Small intestine (tissue), 7 donors: ENCODE data around the gene FXYD4. TPM values are rescaled to one million over a fixed set of nuclear protein-coding genes. Genes with fewer than 3 reads are reported as not detected.

Experiments
- DNase-seq, 2 donors: peaks; one replicate each; pipeline versions ENCODE4 v3.0.0 to v3.0.0-alpha.2; 2013
- FAIRE-seq: peaks from 2 replicates; lab custom pipeline; 2012; peaks lifted over from hg19 to GRCh38; lab: Jason Lieb, UNC
- H3K27ac ChIP-seq, 3 donors: one replicate each; pipeline ENCODE4 v1.5.1; 2013; ENCODE audit warnings: low read length in 2 of 3, mild to moderate bottlenecking in 2 of 3, control low read depth in 1 of 3, inconsistent platforms in 1 of 3, low read depth in 1 of 3, moderate library complexity in 1 of 3
- H3K27me3 ChIP-seq, 3 donors: one replicate each; pipeline ENCODE4 v1.6.1; 2013; ENCODE audit warnings: low read length in 3 of 3, inconsistent platforms in 1 of 3; ENCODE audit not compliant: control insufficient read depth in 3 of 3, insufficient read depth in 3 of 3
- H3K36me3 ChIP-seq, 3 donors: one replicate each; pipeline ENCODE4 v1.6.1; 2013; ENCODE audit warnings: low read length in 3 of 3, inconsistent platforms in 1 of 3, low read depth in 1 of 3, mild to moderate bottlenecking in 1 of 3, moderate library complexity in 1 of 3; ENCODE audit not compliant: control insufficient read depth in 3 of 3, insufficient read depth in 2 of 3
- H3K4me1 ChIP-seq, 3 donors: one replicate each; pipeline ENCODE4 v1.6.1; 2013; ENCODE audit warnings: low read length in 2 of 3, inconsistent platforms in 1 of 3, low read depth in 1 of 3, mild to moderate bottlenecking in 1 of 3, moderate library complexity in 1 of 3; ENCODE audit not compliant: control insufficient read depth in 3 of 3, insufficient read depth in 2 of 3
- H3K4me3 ChIP-seq, 3 donors: one replicate each; pipeline ENCODE4 v1.5.1; 2013; ENCODE audit warnings: low read length in 3 of 3, control low read depth in 1 of 3, inconsistent platforms in 1 of 3, low read depth in 1 of 3, mild to moderate bottlenecking in 1 of 3, moderate library complexity in 1 of 3
- H3K9me3 ChIP-seq, 2 donors: one replicate each; pipeline ENCODE4 v1.6.1; 2013; ENCODE audit warnings: low read depth in 1 of 2, low read length in 1 of 2; ENCODE audit not compliant: control insufficient read depth in 2 of 2, insufficient read depth in 1 of 2
- WGBS, 3 donors: extraction: QIAGEN DNeasy Blood & Tissue Kit; methylation state at CpG; one replicate each; pipeline ENCODE4 v1.1.7; 2013; 5-methylcytosine and 5-hydroxymethylcytosine counted together
- polyA plus RNA-seq, 4 donors: library from polyadenylated mRNA; stranded (reverse) in 3 of 4; unstranded in 1 of 4; fragments of 200-250 nt in 3 of 4; fragments of 120-200 nt in 1 of 4; gene quantifications; one replicate each; pipeline versions ENCODE4 v1.2.1 to v1.2.3, GENCODE V29; 2013
- donor health status: healthy with polysubstance abuse.
- donor health status: control.
- donor health status: control.
- donor health status: Bipolar disorder and iron deficiency.
- donor health status: healthy.

FXYD4 gene
- polyA plus RNA-seq, 4 donors, result 0.10 TPM; not detected in 3

GRCh38 chr10:43384252-43385221 lies 13.1 kb downstream of the FXYD4 start:
- peaks cover 0 to 4% (median 0%) of the 10 kb centered on the region in 3 donors for H3K4me1 ChIP-seq
- 81 to 89% (median 83%) methylated on average over 10 of the region's 10 CpGs for WGBS, 3 donors
- H3K27me3 ChIP-seq, result no peaks in the 10 kb centered on the region
- no peak for DNase-seq
- peaks cover 7 to 30% (median 14%) of the 10 kb centered on the region in 3 donors for H3K36me3 ChIP-seq
- no peak overlapping the region for H3K4me3 ChIP-seq
- H3K9me3 ChIP-seq, result no peaks in the 10 kb centered on the region
- FAIRE-seq, result no peak
- no peak overlapping the region for H3K27ac ChIP-seq

DNA sequence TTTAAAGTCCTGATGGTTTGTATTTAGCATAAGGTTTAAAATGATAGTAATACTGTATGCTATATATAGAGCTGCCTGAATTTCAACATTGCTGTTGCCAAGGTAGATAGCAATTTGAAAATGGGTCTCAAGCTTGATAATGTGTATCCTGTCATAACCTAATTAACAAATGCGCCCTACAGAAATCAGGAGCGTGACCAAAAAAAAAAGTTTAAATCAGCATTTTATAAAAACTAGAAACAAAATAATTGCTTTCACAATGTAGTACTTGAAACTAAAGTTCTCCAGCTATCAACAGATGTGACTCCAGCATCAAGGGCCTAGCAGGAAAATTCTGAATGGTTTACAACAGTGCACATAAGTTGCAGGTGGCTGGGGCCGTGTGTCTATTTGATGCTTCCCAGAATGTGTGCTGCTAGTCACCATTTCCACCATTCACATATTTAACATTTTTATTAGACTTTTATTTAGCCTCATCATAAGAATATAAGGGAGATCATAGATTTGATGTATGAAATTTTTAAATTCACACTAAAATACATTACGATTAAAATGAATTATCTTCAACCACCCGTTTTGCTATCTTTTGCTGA lies 14.1 kb downstream of the FXYD4 start:
- no peak overlapping the region for H3K4me3 ChIP-seq
- H3K27me3 ChIP-seq, result no peaks in the 10 kb centered on the region
- FAIRE-seq (no peak), DNase-seq (no peak)
- no peaks in the 10 kb centered on the region for H3K9me3 ChIP-seq
- no peak overlapping the region for H3K27ac ChIP-seq
- peaks cover 8 to 38% (median 22%) of the 10 kb centered on the region in 3 donors for H3K36me3 ChIP-seq
- WGBS, 3 donors, result 70 to 76% (median 74%) methylated on average over 5 of the region's 5 CpGs
- H3K4me1 ChIP-seq, result peaks cover 0 to 4% (median 0%) of the 10 kb centered on the region in 3 donors

GRCh38 chr10:43386549-43386948 lies 15.1 kb downstream of the FXYD4 start:
- H3K4me1 ChIP-seq, result peaks cover 0 to 5% (median 0%) of the 10 kb centered on the region in 3 donors
- DNase-seq, result no peak
- FAIRE-seq, result no peak
- H3K36me3 ChIP-seq, result peaks cover 12 to 48% (median 25%) of the 10 kb centered on the region in 3 donors
- H3K27ac ChIP-seq, result no peak overlapping the region
- no peaks in the 10 kb centered on the region for H3K27me3 ChIP-seq
- 87 to 97% (median 91%) methylated on average over 4 of the region's 4 CpGs for WGBS, 3 donors
- no peak overlapping the region for H3K4me3 ChIP-seq
- H3K9me3 ChIP-seq, result no peaks in the 10 kb centered on the region

DNA sequence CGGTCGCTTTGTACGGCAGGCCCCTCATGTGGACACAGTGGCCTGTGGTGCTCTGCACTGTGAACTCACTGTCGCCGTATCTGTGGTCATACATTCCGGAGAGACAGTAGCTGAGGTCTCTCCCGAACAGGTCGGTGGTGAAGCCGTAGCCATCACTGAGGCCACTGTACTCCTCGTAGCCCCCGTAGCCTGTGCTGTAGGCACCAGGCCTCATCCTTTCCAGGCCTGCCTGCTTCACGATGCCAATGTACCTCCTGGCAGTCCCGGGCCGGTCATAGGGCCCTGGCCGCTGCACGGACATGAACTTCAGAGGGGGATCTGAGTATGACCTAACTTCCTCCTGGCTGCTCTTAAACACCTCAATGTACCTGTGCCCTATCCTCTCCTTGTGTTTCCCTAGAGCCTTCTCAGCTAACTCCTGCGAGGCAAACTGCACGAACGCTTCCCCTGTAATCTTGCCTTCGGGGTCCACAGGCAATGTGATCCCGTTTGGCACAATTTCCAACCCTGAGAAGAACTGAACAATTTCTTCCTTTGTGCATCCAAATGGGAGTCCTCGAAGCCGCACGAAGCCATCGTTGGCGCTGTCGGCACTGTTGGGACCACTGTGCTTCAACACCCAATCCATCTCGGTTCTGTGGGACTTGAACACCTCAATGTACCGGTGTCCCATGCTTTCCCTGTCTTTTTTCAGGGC lies 15.7 kb downstream of the FXYD4 start:
- no peak for FAIRE-seq
- Histone ChIP-seq H3K27ac (no peak overlapping the region), H3K9me3 (no peaks in the 10 kb centered on the region), H3K4me1 (peaks cover 0 to 9% (median 0%) of the 10 kb centered on the region in 3 donors), H3K36me3 (peaks cover 17 to 54% (median 28%) of the 10 kb centered on the region in 3 donors), H3K4me3 (no peak overlapping the region), H3K27me3 (no peaks in the 10 kb centered on the region)
- 91 to 94% (median 93%) methylated on average over 29 of the region's 29 CpGs for WGBS, 3 donors
- no peak for DNase-seq

- no peak for DNase-seq
- no peaks in the 10 kb centered on the region for H3K27me3 ChIP-seq
- peaks cover 17 to 59% (median 28%) of the 10 kb centered on the region in 3 donors for H3K36me3 ChIP-seq
- FAIRE-seq, result no peak
- 65 to 75% (median 68%) methylated on average over 5 of the region's 5 CpGs for WGBS, 3 donors
- H3K4me1 ChIP-seq, result peaks cover 0 to 9% (median 0%) of the 10 kb centered on the region in 3 donors
- no peaks in the 10 kb centered on the region for H3K9me3 ChIP-seq
- no peak overlapping the region for H3K4me3 ChIP-seq
- H3K27ac ChIP-seq, result no peak overlapping the region
These were observed 16.2 kb downstream of the FXYD4 start for GRCh38 chr10:43387678-43388032.

GRCh38 chr10:43389867-43390266 lies 18.4 kb downstream of the FXYD4 start:
- 43 to 65% (median 45%) methylated on average over 3 of the region's 3 CpGs for WGBS, 3 donors
- no peaks in the 10 kb centered on the region for H3K9me3 ChIP-seq
- peaks cover 30 to 71% (median 40%) of the 10 kb centered on the region in 3 donors for H3K36me3 ChIP-seq
- FAIRE-seq (no peak), DNase-seq (no peak)
- H3K27ac ChIP-seq, result no peak overlapping the region
- no peaks in the 10 kb centered on the region for H3K27me3 ChIP-seq
- H3K4me1 ChIP-seq, result peaks cover 2 to 18% (median 6%) of the 10 kb centered on the region in 3 donors
- no peak overlapping the region for H3K4me3 ChIP-seq

DNA sequence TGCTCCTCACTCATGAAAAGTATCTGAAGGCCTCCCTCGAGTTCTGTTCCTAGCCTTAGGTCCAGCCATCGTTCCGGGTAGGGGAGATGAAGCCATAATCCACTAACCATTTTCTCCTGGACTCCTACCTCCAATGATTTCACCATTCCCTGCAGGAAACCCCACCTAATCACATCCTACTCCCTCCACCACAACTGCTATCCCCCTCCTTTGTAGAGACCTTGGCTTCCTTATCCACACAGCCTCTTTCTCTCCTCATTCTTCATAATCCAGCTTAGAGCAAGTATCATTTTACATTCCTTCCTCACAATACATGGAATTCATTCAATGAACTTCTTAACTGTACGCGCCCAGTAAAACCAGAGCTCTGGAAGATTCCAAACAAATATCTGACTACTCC lies 18.9 kb downstream of the FXYD4 start:
- Histone ChIP-seq H3K36me3 (peaks cover 32 to 71% (median 40%) of the 10 kb centered on the region in 3 donors), H3K27ac (no peak overlapping the region), H3K4me1 (peaks cover 2 to 21% (median 11%) of the 10 kb centered on the region in 3 donors), H3K4me3 (no peak overlapping the region), H3K9me3 (no peaks in the 10 kb centered on the region), H3K27me3 (no peaks in the 10 kb centered on the region)
- DNase-seq, result no peak
- no peak for FAIRE-seq
- 65 to 83% (median 78%) methylated on average over 5 of the region's 5 CpGs for WGBS, 3 donors

GRCh38 chr10:43390759-43391158 lies 19.3 kb downstream of the FXYD4 start:
- Histone ChIP-seq H3K36me3 (peaks cover 32 to 73% (median 40%) of the 10 kb centered on the region in 3 donors), H3K27me3 (no peaks in the 10 kb centered on the region), H3K27ac (no peak overlapping the region), H3K4me3 (no peak overlapping the region), H3K9me3 (no peaks in the 10 kb centered on the region), H3K4me1 (peaks cover 2 to 21% (median 13%) of the 10 kb centered on the region in 3 donors)
- no peak for DNase-seq
- FAIRE-seq, result no peak
- 66 to 68% (median 67%) methylated on average over 7 of the region's 7 CpGs for WGBS, 3 donors
